HG02852 (cell line): Measurements from ENCODE around the gene ERC2.
"Not testable (repeated sequence)": the region's sequence is repeated elsewhere in the genome, so short reads cannot be mapped to it uniquely, and the experiment has no call there.

Source experiments
- ATAC-seq: cut with Tn5 transposase; IDR thresholded peaks from one replicate; pipeline ENCODE4 v1.9.1; 2021; ENCODE audit warnings: mild to moderate bottlenecking, moderate library complexity; ENCODE audit not compliant: unreplicated experiment

Gene ERC2

DNA sequence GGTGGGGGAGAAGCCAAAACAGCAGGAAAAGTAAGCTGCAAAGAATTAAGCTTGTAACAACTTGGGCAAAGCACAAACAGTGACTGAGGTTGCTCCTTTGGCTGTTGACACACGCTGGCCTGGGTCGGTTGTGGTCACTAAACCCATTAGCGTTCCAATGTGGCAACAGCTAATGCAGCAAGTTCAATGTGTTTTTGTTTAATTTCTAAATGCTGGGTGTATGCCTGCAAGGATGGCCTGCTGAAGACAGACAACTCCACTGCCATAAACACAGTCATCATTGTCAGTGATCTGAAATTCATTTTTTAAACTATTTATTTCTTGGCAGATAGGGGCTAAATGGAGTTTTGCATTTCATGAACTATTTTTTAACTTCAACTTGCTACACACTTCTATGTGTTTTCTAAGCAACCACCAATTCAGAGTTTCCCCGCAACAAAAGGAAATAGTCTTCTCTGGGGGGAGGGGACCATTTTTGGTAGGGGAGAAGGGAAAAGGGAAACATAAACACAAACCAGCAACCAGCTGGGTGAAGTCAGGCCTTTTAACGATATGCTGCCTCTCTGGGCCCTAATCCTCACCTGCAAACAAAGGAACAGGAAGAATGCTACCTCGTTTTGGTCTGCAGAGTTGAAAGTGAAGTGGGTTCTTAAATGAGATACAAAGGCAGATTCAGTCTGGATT lies 946.4 kb downstream of the ERC2 start:
- ATAC-seq = no peak

DNA sequence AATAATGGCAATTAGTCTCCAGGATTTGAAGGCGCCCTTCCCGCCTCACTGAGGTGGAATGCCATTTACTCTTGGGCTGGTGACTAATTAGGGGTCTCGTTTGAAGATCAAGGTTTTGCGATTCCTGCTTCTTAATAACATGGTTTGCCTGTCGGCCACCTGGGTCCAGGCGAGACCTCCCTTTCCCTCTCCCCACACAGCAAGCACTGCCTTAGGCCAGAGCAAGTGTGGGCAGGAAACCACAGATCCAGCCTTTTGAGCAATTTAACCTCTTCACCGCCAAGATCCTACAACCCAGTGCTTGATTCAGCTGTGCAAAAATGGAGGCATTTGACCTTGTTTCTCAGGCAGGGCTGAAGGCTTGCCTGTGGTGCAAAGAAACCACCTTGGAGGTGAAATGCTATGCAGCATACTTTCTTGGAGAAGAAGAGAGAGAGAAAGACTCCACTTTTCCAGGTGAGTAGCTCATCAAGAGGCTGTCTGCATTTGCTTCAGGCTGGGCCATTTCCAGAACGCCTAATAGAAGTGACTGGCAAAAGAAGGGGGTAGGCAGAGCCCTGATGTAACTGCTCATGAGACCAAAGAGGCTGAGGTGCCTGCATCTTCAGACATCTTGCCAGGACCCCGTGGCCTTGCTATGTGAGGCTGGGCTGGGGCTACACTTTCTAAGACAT lies 947.1 kb downstream of the ERC2 start:
- no peak for ATAC-seq

DNA sequence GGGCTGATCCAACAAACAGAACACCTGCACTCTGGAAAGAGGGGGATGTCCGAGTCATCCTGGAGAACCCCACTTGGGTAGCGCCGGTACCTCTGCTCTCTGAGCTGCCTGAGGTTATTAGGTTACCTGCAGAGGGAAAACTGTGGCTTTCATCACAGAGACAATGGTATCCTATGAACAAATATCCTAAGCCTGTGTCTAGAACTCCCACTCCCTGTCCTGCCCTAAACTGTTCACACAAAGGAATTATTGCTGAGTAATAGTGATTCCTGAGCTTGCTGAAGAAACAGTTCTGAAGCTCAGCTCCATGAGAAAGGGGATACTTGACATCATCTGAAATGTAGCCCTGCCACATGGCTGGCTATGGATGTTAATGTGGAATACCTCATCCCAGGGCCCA lies 949.2 kb downstream of the ERC2 start:
- no peak for ATAC-seq

DNA sequence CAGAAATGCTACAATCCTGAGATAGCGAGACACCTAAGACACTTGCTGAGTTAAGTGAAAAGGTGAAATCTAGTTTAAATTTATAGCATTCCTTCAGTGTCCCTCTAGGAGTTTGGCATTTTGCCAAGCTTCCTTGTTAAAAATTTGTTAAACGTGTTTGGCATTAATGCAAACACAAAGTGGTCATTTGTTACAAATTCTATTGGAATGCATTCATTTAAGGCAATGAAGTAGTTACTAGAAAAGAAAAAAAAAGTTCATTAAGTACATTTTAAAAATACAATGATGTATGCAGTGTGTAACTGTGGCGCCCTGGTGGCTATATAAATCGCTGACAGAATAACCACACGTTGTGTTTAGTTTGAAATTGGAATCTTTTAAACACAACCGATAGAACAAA lies 949.8 kb downstream of the ERC2 start:
- ATAC-seq = no peak

GRCh38 chr3:55516392-55517030 lies 951.8 kb downstream of the ERC2 start:
- no peak for ATAC-seq

DNA sequence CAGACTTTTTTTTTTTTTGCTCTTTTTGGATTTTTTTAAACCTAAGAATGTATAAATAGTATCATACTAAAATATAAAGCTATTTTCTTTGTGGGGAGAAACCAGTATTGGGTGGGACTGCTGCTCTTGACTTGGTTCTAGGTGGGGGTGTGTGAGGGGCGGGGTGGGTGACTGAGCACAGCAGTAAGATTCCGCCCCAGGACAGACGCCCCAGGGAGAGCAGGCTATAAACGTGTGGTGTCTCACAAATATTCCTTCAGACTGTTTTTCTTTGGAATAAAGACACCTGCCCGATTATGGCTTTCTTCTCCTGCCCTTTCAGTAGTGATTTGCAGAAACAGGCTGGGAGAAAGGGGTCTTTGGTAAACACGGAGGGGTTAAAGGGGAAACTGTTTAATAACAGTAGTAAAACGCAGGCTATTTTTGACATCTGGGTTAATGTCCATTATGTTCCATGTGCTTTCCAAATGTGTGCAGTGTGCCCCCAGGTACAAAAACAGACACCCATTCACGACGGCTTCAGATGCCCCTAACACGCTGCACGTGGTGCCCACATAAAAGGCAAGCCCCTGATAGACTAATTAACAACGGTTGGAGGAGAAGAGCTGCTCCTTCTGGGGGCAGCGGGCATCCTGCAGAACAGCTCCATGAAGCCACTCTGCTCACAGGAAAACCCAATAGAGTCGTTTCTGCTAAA lies 952.6 kb downstream of the ERC2 start:
- no peak for ATAC-seq

- ATAC-seq = no peak
Measured at GRCh38 chr3:55514962-55515361, 953.3 kb downstream of the ERC2 start.

- no peak for ATAC-seq
Measured at GRCh38 chr3:55512571-55513343, 955.5 kb downstream of the ERC2 start.

DNA sequence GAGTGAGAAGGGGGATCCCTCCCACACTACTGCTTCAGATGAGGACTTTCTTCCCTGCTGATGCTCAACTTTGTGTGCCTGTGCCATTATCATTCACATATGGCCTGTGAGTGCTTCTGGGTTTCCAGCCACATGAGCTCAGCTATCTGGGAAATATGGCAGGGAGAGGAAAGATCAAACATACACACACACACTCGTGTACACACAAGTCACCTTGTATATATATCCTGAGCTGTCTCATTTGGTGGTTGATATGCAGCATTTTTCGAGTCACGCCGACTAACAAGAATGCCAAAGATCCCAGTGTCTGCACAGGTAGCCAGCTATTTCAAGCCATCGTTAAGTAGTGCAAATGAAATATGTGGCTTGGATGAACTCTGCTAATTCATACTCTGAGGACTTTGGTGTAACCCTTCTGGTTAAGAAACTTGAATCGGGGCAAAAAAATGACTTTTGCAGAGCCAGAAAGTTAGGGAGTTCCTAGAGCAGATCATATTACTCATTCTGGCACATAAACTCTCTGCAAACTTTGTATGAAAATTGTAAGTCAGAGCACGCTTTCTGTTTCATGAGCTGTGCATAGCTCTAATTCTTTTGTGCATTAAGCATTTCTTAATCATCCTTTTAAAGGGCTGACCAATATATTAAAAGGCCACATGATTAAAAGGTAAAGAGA lies 956.2 kb downstream of the ERC2 start:
- no peak for ATAC-seq

DNA sequence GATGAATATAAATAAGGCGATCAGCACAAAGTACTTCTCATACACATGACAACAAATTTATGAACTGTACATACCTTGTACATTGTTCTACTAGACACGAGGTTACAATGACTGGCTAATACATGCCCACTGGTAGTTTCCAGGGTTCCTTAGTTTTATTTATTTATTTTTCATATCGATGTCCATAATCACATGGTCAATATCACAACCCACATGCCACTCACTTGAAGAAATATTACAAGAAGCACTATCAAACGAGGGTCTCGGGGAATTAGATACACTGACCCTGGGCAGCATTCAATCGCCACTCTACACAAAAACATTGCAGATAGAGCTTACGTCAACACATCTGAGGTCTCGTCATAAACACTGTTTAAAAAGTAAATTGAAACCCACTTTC lies 959.9 kb downstream of the ERC2 start:
- no peak for ATAC-seq

DNA sequence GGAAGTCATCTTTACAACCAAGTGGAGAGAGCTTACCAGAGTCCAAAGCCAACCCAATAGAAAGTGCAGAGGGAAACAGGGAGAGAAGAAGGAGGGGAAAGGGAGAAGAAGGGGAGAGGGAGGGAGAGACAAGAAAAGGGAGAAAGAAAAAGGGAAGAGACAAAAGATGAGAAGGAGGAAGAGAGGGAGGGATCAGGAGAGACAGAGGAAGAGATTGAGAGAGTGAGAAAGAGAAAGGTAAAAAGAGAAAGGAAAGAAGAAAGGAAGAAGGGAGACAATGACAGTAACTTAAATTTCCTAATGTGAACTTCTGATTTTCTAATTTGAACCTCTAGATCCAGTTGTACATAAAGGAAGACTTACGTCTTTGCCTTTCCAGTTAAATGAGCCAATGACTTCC lies 960.5 kb downstream of the ERC2 start:
- no peak for ATAC-seq

- ATAC-seq = no peak
Measured at GRCh38 chr3:55505776-55506175, 962.5 kb downstream of the ERC2 start.

DNA sequence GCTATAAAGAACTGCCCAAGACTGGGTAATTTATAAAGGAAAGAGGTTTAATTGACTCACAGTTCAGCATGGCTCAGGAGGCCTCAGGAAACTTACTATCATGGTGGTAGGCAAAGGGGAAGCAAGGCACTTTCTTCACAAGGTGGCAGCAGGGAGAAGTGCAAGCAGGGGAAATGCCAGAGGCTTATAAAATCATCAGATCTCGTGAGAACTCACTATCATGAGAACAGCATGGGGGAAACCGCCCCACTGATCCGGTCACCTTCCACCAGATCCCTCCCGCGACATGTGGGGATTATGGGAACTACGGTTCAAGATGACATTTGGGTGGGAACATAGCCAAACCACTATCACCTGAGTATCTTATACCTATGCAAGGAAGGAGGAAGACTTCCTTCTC lies 963.2 kb downstream of the ERC2 start:
- not testable (repeated sequence) for ATAC-seq

GRCh38 chr3:55501905-55502304 lies 966.4 kb downstream of the ERC2 start:
- no peak for ATAC-seq

GRCh38 chr3:55500555-55501330 lies 967.5 kb downstream of the ERC2 start:
- no peak for ATAC-seq

- ATAC-seq = no peak
Measured at GRCh38 chr3:55498520-55498919, 969.7 kb downstream of the ERC2 start.

DNA sequence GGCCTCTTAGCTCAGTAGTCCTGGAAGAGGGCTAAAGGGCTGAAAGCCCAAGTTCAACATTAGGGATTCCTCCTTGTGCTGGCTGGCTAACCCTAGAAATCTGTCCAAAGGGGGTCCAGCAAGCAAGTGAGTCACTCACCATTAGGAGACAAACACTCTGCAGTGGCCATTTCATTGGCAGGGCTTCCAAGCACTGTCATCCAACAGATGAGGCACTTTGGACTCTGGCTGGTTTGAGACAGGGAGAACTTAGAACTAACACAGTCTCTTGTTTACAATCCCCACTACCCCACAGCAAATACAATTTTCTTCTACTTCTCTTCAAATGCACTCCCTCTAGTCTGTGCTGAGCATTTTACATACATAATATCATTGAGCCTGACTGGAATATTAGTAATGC lies 971.0 kb downstream of the ERC2 start:
- ATAC-seq = no peak

GRCh38 chr3:55494976-55495375 lies 973.3 kb downstream of the ERC2 start:
- no peak for ATAC-seq

DNA sequence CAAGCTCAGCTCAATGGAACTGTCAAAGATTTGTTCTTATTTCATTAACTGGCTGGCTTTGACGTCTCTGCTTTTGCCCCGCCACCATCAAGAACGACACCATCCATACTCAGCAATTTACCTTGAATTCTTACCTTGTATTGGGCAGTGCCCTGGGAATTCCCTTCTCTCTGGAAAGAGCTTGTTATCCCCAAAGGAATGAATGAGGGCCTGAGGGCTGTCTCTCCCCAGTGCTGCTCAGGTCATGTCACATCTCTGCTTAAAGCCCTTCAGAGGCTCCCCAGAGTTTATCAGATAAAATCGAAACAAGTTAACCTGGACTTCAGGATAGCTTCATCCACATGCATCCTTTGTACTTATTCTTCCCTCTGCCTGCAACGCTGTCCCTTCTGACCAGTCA lies 975.3 kb downstream of the ERC2 start:
- ATAC-seq = no peak
